ENCODE data around the gene TSPAN5. TPM values are rescaled to one million over a fixed set of nuclear protein-coding genes. Genes with fewer than 3 reads are reported as not detected.
"Not testable (repeated sequence)": the region's sequence is repeated elsewhere in the genome, so short reads cannot be mapped to it uniquely, and the experiment has no call there.

Gene TSPAN5
- total RNA-seq, 6 experiments from 2014 or later, result 59.6 to 75.4 (median 67.6) TPM

GRCh38 chr4:98482847-98483806 is 175.3 kb downstream of the TSPAN5 start:
- peaks cover 46% of the 10 kb centered on the region for H3K36me3 Mint-ChIP-seq (ENCODE audit: low read depth)
- H3K4me3 Mint-ChIP-seq, result peak overlapping the region; percentile 63
- peaks cover 3% of the 10 kb centered on the region; the same call in 1 of the 2 replicates for H3K27me3 Mint-ChIP-seq (ENCODE audit: insufficient read depth)
- TF ChIP-seq CTCF (IDR thresholded peaks at IDR 0.05), result no peak
- H3K9me3 Mint-ChIP-seq, result no peaks in the 10 kb centered on the region
- peaks cover 73% of the 10 kb centered on the region for H3K4me1 Mint-ChIP-seq (ENCODE audit: low read depth)
- peak; percentile 35 for DNase-seq
- peak overlapping the region; percentile 91 for H3K27ac Mint-ChIP-seq

DNA sequence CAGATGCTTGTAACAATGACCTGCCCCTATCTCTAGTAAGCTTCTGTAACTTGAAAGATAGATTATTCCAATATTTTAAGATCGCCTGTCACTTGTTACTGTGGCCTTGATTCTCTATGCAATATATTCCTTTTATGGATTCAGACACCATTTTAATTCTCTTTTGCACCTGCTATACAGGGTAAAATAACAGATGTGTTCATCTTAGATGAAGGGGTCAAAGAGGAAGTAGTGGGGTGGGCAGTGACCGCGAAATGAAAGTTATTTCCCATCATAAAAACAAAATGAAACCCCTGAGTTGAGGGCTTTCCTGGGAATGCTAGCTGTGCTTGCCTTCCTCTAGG is 175.9 kb downstream of the TSPAN5 start:
- H3K27me3 Mint-ChIP-seq (ENCODE audit: insufficient read depth), result peaks cover 3% of the 10 kb centered on the region; the same call in 1 of the 2 replicates
- DNase-seq, result no peak
- H3K9me3 Mint-ChIP-seq, result no peaks in the 10 kb centered on the region
- H3K4me3 Mint-ChIP-seq, result peak overlapping the region; percentile 63; the same call in 1 of the 2 replicates
- peak overlapping the region; percentile 91 for H3K27ac Mint-ChIP-seq
- H3K4me1 Mint-ChIP-seq (ENCODE audit: low read depth), result peaks cover 73% of the 10 kb centered on the region
- peaks cover 49% of the 10 kb centered on the region for H3K36me3 Mint-ChIP-seq (ENCODE audit: low read depth)
- no peak for TF ChIP-seq CTCF (IDR thresholded peaks at IDR 0.05)

- TF ChIP-seq CTCF (IDR thresholded peaks at IDR 0.05), result no peak
- DNase-seq, result no peak
- Mint-ChIP-seq H3K4me1 (ENCODE audit: low read depth) (peaks cover 73% of the 10 kb centered on the region), H3K27ac (peak overlapping the region; percentile 91), H3K4me3 (peak overlapping the region; percentile 63; the same call in 1 of the 2 replicates), H3K36me3 (ENCODE audit: low read depth) (peaks cover 50% of the 10 kb centered on the region), H3K27me3 (ENCODE audit: insufficient read depth) (peaks cover 4% of the 10 kb centered on the region; the same call in 1 of the 2 replicates), H3K9me3 (no peaks in the 10 kb centered on the region)
Observed at GRCh38 chr4:98481167-98481566, 177.2 kb downstream of the TSPAN5 start.

GRCh38 chr4:98480535-98480934 is 177.9 kb downstream of the TSPAN5 start:
- H3K27me3 Mint-ChIP-seq (ENCODE audit: insufficient read depth), result peaks cover 5% of the 10 kb centered on the region; the same call in 1 of the 2 replicates
- H3K9me3 Mint-ChIP-seq, result no peaks in the 10 kb centered on the region
- H3K27ac Mint-ChIP-seq, result peak overlapping the region; percentile 91
- DNase-seq, result peak; percentile 41
- H3K4me3 Mint-ChIP-seq, result peak overlapping the region; percentile 66
- peaks cover 67% of the 10 kb centered on the region for H3K4me1 Mint-ChIP-seq (ENCODE audit: low read depth)
- no peak for TF ChIP-seq CTCF (IDR thresholded peaks at IDR 0.05)
- peaks cover 47% of the 10 kb centered on the region for H3K36me3 Mint-ChIP-seq (ENCODE audit: low read depth)

DNA sequence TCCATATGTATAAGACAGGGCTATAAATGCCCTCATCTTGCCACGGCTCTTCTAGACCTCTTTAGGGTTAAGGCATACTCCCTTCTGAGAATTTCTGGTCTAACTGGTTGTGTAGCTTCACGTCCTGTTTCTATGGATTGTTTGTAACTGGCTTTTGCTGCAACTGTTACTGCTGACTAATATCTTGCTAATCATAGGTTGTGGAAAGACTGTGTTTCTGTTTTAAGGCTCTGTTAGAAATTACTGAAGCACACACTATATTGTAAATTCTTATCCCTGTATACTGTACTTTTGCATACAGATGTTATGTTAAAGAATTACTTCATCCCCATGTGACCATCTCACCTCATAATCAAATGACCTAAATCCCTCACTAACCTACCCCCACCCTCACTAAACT is 178.8 kb downstream of the TSPAN5 start:
- not testable (repeated sequence) for H3K9me3 Mint-ChIP-seq; H3K27me3 Mint-ChIP-seq (ENCODE audit: insufficient read depth)
- Mint-ChIP-seq H3K27ac (peak overlapping the region; percentile 67), H3K4me3 (peak overlapping the region; percentile 46), H3K36me3 (ENCODE audit: low read depth) (peaks cover 46% of the 10 kb centered on the region), H3K4me1 (ENCODE audit: low read depth) (peaks cover 70% of the 10 kb centered on the region)
- DNase-seq, result peak; percentile 26

DNA sequence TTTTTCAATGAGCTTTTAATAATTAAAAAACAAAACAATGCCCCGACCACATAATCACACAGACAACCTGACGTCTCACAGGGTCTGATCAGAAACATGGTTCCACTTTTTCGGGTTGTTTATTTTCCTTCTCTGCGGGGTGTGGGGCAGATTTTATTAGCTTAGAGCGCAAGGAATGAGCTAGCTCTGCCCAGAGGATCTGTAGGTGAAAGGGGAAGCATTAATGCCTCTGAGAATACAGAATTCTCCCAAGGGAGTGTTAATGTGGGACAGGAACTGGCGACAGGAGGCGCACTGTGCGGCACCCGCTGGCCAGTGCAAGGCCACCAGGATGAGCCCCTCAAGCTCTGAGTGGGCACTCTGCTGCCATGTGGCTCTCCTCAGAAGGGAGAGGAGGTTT is 181.5 kb downstream of the TSPAN5 start:
- Mint-ChIP-seq H3K27ac (no peak overlapping the region), H3K9me3 (no peaks in the 10 kb centered on the region), H3K4me1 (ENCODE audit: low read depth) (peaks cover 64% of the 10 kb centered on the region), H3K27me3 (ENCODE audit: insufficient read depth) (peaks cover 6% of the 10 kb centered on the region), H3K4me3 (no peak overlapping the region), H3K36me3 (ENCODE audit: low read depth) (peaks cover 57% of the 10 kb centered on the region)
- DNase-seq, result no peak
- TF ChIP-seq CTCF (IDR thresholded peaks at IDR 0.05), result no peak

Data from HFFc6 (cell line).